Upper lobe of right lung (tissue), 1 donor: ENCODE data around the gene AFAP1L2. TPM values are rescaled to one million over a fixed set of nuclear protein-coding genes. Genes with fewer than 3 reads are reported as not detected.

ENCODE experiments used
- ATAC-seq: fragments of 200-7000 bp; cut with Tn5 transposase; one replicate; pipeline ENCODE4 v1.9.1; 2020; ENCODE audit warnings: mild to moderate bottlenecking, moderate library complexity
- DNase-seq: peaks from one replicate; pipeline ENCODE4 v3.0.0-alpha.2; 2020
- H3K27ac ChIP-seq: fragments of 200-600 bp; one replicate; pipeline ENCODE4 v1.8.0; 2022
- H3K27me3 ChIP-seq: fragments of 200-600 bp; one replicate; pipeline ENCODE4 v1.8.0; 2022; ENCODE audit warnings: mild to moderate bottlenecking
- H3K36me3 ChIP-seq: fragments of 200-600 bp; one replicate; pipeline ENCODE4 v1.8.0; 2022
- H3K4me1 ChIP-seq: fragments of 200-600 bp; one replicate; pipeline ENCODE4 v1.8.0; 2022
- H3K4me3 ChIP-seq: fragments of 200-600 bp; one replicate; pipeline ENCODE4 v1.8.0; 2022; ENCODE audit warnings: mild to moderate bottlenecking
- H3K9me3 ChIP-seq: fragments of 200-600 bp; one replicate; pipeline ENCODE4 v1.8.0; 2022
- CTCF ChIP-seq: fragments of 200-600 bp; IDR thresholded peaks from one replicate; pipeline ENCODE4 v1.8.0; 2022; ENCODE audit warnings: antibody characterized with exemption
- intact Hi-C: fragments of 100-400 bp; cut with DNase I; formaldehyde crosslinking; loops from one replicate; pipeline ENCODE4 v1.11.0; 2022
- total RNA-seq: library from RNA; stranded (reverse); fragmentation: NEBNext Ultra II Directional; extraction: Animal tissue kit (Norgen Biotek cat#: 25700); gene quantifications from one replicate; pipeline ENCODE4 v1.2.1, GENCODE V29; 2021
- donor health status: DM: no; HTN: yes; CAD: no; lungs with severe emphysema.

The AFAP1L2 gene
- total RNA-seq, 1 donor from 2014 or later: 10.1 TPM

- ATAC-seq: no peak
Measured at GRCh38 chr10:114431414-114432135, 27.3 kb upstream of the AFAP1L2 start.

GRCh38 chr10:114430688-114431413, 26.5 kb upstream of the AFAP1L2 start:
- no peaks in the 10 kb centered on the region for H3K9me3 ChIP-seq
- TF ChIP-seq CTCF: no peak
- H3K4me3 ChIP-seq: no peak overlapping the region
- H3K27me3 ChIP-seq: no peaks in the 10 kb centered on the region
- no peak for ATAC-seq
- H3K27ac ChIP-seq: no peak overlapping the region
- intact Hi-C loops: no loop called here
- DNase-seq: no peak
- no peaks in the 10 kb centered on the region for H3K4me1 ChIP-seq
- peaks cover 15% of the 10 kb centered on the region for H3K36me3 ChIP-seq

More at GRCh38 chr10:114431414-114432135, 27.3 kb upstream of the AFAP1L2 start:
- Histone ChIP-seq H3K27me3 (no peaks in the 10 kb centered on the region), H3K4me3 (no peak overlapping the region), H3K9me3 (no peaks in the 10 kb centered on the region), H3K27ac (no peak overlapping the region), H3K4me1 (no peaks in the 10 kb centered on the region), H3K36me3 (peaks cover 22% of the 10 kb centered on the region)
- intact Hi-C loops: no loop called here
- DNase-seq: no peak
- TF ChIP-seq CTCF: no peak

GRCh38 chr10:114429581-114430335, 25.5 kb upstream of the AFAP1L2 start:
- no peak overlapping the region for H3K27ac ChIP-seq
- ATAC-seq (peak; percentile 6), DNase-seq (no peak)
- no peak for TF ChIP-seq CTCF
- H3K4me1 ChIP-seq: no peaks in the 10 kb centered on the region
- H3K27me3 ChIP-seq: no peaks in the 10 kb centered on the region
- H3K4me3 ChIP-seq: no peak overlapping the region
- intact Hi-C loops: no loop called here
- H3K36me3 ChIP-seq: peaks cover 4% of the 10 kb centered on the region
- H3K9me3 ChIP-seq: no peaks in the 10 kb centered on the region

- intact Hi-C loops: no loop called here
- ATAC-seq (peak; percentile 15), DNase-seq (no peak)
- no peaks in the 10 kb centered on the region for H3K36me3 ChIP-seq
- no peak overlapping the region for H3K27ac ChIP-seq
- H3K9me3 ChIP-seq: no peaks in the 10 kb centered on the region
- TF ChIP-seq CTCF: no peak
- H3K4me1 ChIP-seq: no peaks in the 10 kb centered on the region
- H3K27me3 ChIP-seq: no peaks in the 10 kb centered on the region
- H3K4me3 ChIP-seq: no peak overlapping the region
Measured at GRCh38 chr10:114427124-114427852, 23.0 kb upstream of the AFAP1L2 start.

GRCh38 chr10:114426476-114426875, 22.2 kb upstream of the AFAP1L2 start:
- TF ChIP-seq CTCF: no peak

More at GRCh38 chr10:114426476-114426875, 22.2 kb upstream of the AFAP1L2 start:
- DNase-seq (no peak), ATAC-seq (no peak)
- Histone ChIP-seq H3K9me3 (no peaks in the 10 kb centered on the region), H3K27ac (peak overlapping the region; percentile 4), H3K36me3 (no peaks in the 10 kb centered on the region), H3K4me3 (no peak overlapping the region), H3K27me3 (no peaks in the 10 kb centered on the region), H3K4me1 (no peaks in the 10 kb centered on the region)
- intact Hi-C loops: no loop called here
